K562 (cell line): Measurements from ENCODE around the gene COL15A1. TPM values are rescaled to one million over a fixed set of nuclear protein-coding genes. Genes with fewer than 3 reads are reported as not detected.
A peak's percentile ranks its signal among the peaks of the same experiment; 100 is the strongest.

Experiments used
- ATAC-seq: fragments of 200-7000 bp; cut with Tn5 transposase; 3 replicates; pipeline ENCODE4 v1.9.1; 2020; ENCODE audit warnings: moderate library complexity
- BruUV-seq: library from RNA; stranded (reverse); fragments of 400-500 nt; replicated peaks from 2 replicates; lab custom pipeline; 2021; lab: Mats Ljungman, UMichigan
- CTCF ChIA-PET: fragments of 300-600 bp; formaldehyde crosslinking; extraction: SDS; loops from one replicate; lab custom pipeline; 2021; ENCODE audit warnings: low intra/inter-chr PET ratio; lab: Yijun Ruan, JAX
- POLR2A ChIA-PET: fragments of 300-600, 350-650 bp; sonication (Branson Sonifier 250); formaldehyde crosslinking; extraction: SDS; loops from one replicate; lab custom pipeline; 2021; ENCODE audit warnings: antibody characterized with exemption, inconsistent platforms; lab: Yijun Ruan, JAX
- DNase-seq, 4 experiments: peaks; one replicate each; pipeline versions ENCODE4 v3.0.0 to v3.0.0-alpha.2; 2011 to 2018; ENCODE audit warnings: low spot score in 3 of 4, mixed read lengths in 3 of 4; ENCODE audit errors: extremely low read depth in 1 of 4
- FAIRE-seq: peaks from 2 replicates; lab custom pipeline; 2011; peaks lifted over from hg19 to GRCh38; lab: Jason Lieb, UNC
- H2AFZ ChIP-seq: 2 replicates; pipeline ENCODE4 v1.6.0; 2011; ENCODE audit warnings: low read depth, low read length, control low read depth, inconsistent platforms
- H3K27ac ChIP-seq: fragments of 200-600 bp; 3 replicates; pipeline ENCODE4 v1.8.0; 2011; ENCODE audit warnings: low read depth, mild to moderate bottlenecking, control low read depth, inconsistent platforms, low read length, moderate library complexity, mixed read lengths; ENCODE audit errors: extremely low read depth
- H3K27me3 ChIP-seq, 2 experiments: fragments of 300-600 bp in 1 of 2; 2 replicates in 1 of 2; 3 replicates in 1 of 2; pipeline versions ENCODE4 v1.6.0 to v1.8.0; 2011; ENCODE audit warnings: inconsistent platforms in 2 of 2, low read length in 2 of 2, mild to moderate bottlenecking in 1 of 2, mixed read lengths in 1 of 2, moderate library complexity in 1 of 2; ENCODE audit not compliant: control insufficient read depth in 2 of 2, insufficient read depth in 2 of 2
- H3K36me3 ChIP-seq: fragments of 300-600 bp; 3 replicates; pipeline ENCODE4 v1.8.0; 2011; ENCODE audit warnings: mild to moderate bottlenecking, low read length, inconsistent platforms; ENCODE audit not compliant: control insufficient read depth, insufficient read depth
- H3K4me1 ChIP-seq, 2 experiments: fragments of 200-600 bp in 1 of 2; replicated peaks in 1 of 2; 2 replicates in 1 of 2; 3 replicates in 1 of 2; pipeline versions ENCODE4 v1.5.1 to v1.8.0; 2011; ENCODE audit warnings: inconsistent platforms in 2 of 2, low read length in 2 of 2, mild to moderate bottlenecking in 1 of 2, mixed read lengths in 1 of 2, moderate library complexity in 1 of 2; ENCODE audit not compliant: control insufficient read depth in 2 of 2, insufficient read depth in 2 of 2
- H3K4me2 ChIP-seq: 2 replicates; pipeline ENCODE4 v1.6.1; 2011; ENCODE audit warnings: low read length, control low read depth, inconsistent platforms, mixed read lengths; ENCODE audit not compliant: insufficient read depth
- H3K4me3 ChIP-seq: fragments of 200-600 bp; sonication (generic), shearing (Covaris generic); 2 replicates; pipeline ENCODE4 v1.5.1; 2016; ENCODE audit warnings: control low read depth, inconsistent platforms
- H3K79me2 ChIP-seq: fragments of 200-600 bp; 3 replicates; pipeline ENCODE4 v1.8.0; 2011; ENCODE audit warnings: low read length, inconsistent platforms; ENCODE audit not compliant: control insufficient read depth, insufficient read depth
- H3K9ac ChIP-seq, 2 experiments: 2 replicates each; pipeline versions ENCODE4 v1.6.0 to v1.6.1; 2011; ENCODE audit warnings: low read depth in 2 of 2, low read length in 2 of 2, control low read depth in 1 of 2, inconsistent platforms in 1 of 2, mild to moderate bottlenecking in 1 of 2, mixed read lengths in 1 of 2; ENCODE audit not compliant: insufficient read depth in 1 of 2
- H3K9me1 ChIP-seq: one replicate; pipeline ENCODE4 v1.6.0; 2011; ENCODE audit warnings: inconsistent platforms, mild to moderate bottlenecking, low read length, moderate library complexity; ENCODE audit not compliant: control insufficient read depth, insufficient read depth
- H3K9me3 ChIP-seq: replicated peaks from 2 replicates; pipeline ENCODE4 v1.5.1; 2011; ENCODE audit warnings: low read depth, low read length, inconsistent platforms; ENCODE audit not compliant: control insufficient read depth, insufficient read depth
- H4K20me1 ChIP-seq: replicated peaks from 2 replicates; pipeline ENCODE4 v1.6.1; 2011; ENCODE audit warnings: low read length, inconsistent platforms, mixed read lengths; ENCODE audit not compliant: control insufficient read depth, insufficient read depth
- ASH1L ChIP-seq: fragments of 450-650 bp; IDR thresholded peaks from 2 replicates; pipeline ENCODE4 v1.6.1; 2018; ENCODE audit warnings: borderline replicate concordance, mild to moderate bottlenecking, low read depth; ENCODE audit not compliant: partially characterized antibody
- FOXK1 ChIP-seq: sonication (generic); formaldehyde crosslinking; IDR thresholded peaks from 2 replicates; pipeline ENCODE4 v1.8.0; 2022; ENCODE audit warnings: missing genetic modification reagents, mild to moderate bottlenecking, borderline replicate concordance
- HSF4 ChIP-seq: fragments of 250-450 bp; sonication (Bioruptor Pico); IDR thresholded peaks from 2 replicates; pipeline ENCODE4 v2.1.2; 2022; ENCODE audit warnings: mild to moderate bottlenecking, moderate library complexity, borderline replicate concordance
- NBN ChIP-seq: fragments of 450-650 bp; IDR thresholded peaks from 2 replicates; pipeline ENCODE4 v1.6.1; 2016; ENCODE audit warnings: low read depth, mild to moderate bottlenecking
- NFRKB ChIP-seq: fragments of 450-650 bp; IDR thresholded peaks from 2 replicates; pipeline ENCODE4 v1.6.1; 2016; ENCODE audit warnings: low read depth
- NUFIP1 ChIP-seq: fragments of 450-650 bp; IDR thresholded peaks from 2 replicates; pipeline ENCODE4 v1.6.1; 2018; ENCODE audit not compliant: partially characterized antibody
- PHTF2 ChIP-seq: fragments of 250-450 bp; sonication (Bioruptor Pico); IDR thresholded peaks from 2 replicates; pipeline ENCODE4 v1.5.0; 2021; ENCODE audit warnings: mild to moderate bottlenecking
- SIN3B ChIP-seq: fragments of 450-650 bp; IDR thresholded peaks from 2 replicates; pipeline ENCODE4 v1.6.1; 2017; ENCODE audit warnings: low read depth, mild to moderate bottlenecking, moderate library complexity
- SNAPC5 ChIP-seq: fragments of 250-450 bp; sonication (Bioruptor Pico); IDR thresholded peaks from 2 replicates; pipeline ENCODE4 v1.8.0; 2021; ENCODE audit warnings: moderate library complexity, mild to moderate bottlenecking, inconsistent platforms
- SP2 ChIP-seq: IDR thresholded peaks from 2 replicates; pipeline ENCODE4 v1.6.1; 2011; ENCODE audit warnings: mild to moderate bottlenecking, low read depth, low read length, moderate library complexity; ENCODE audit not compliant: poor library complexity, severe bottlenecking; ENCODE audit errors: extremely low read depth
- SRSF1 ChIP-seq: fragments of 200-400 bp; formaldehyde crosslinking; IDR thresholded peaks from 2 replicates; pipeline ENCODE4 v1.6.1; 2017; ENCODE audit warnings: mild to moderate bottlenecking, low read depth, low read length, moderate library complexity
- ZBTB9 ChIP-seq: fragments of 450-650 bp; formaldehyde crosslinking; IDR thresholded peaks from 2 replicates; pipeline ENCODE4 v1.4.0; 2020; ENCODE audit warnings: mild to moderate bottlenecking, moderate library complexity
- ZFPM2 ChIP-seq: fragments of 250-450 bp; sonication (Bioruptor Pico); IDR thresholded peaks from 2 replicates; pipeline ENCODE4 v1.5.1; 2022; ENCODE audit warnings: mild to moderate bottlenecking
- WGBS: fragments of 100-300 bp; shearing (Covaris generic); methylation state at CpG from one replicate; pipeline ENCODE4 v1.1.6; 2016; ENCODE audit warnings: low coverage, mixed read lengths; ENCODE audit not compliant: insufficient coverage; ENCODE audit errors: missing lambda C conversion rate; 5-methylcytosine and 5-hydroxymethylcytosine counted together
- in situ Hi-C: fragments of 300-500 bp; cut with MboI; formaldehyde crosslinking; loops from 4 replicates; pipeline ENCODE4 v1.15.0; 2018; ENCODE audit warnings: inconsistent platforms, mixed read lengths
- intact Hi-C: fragments of 100-400 bp; cut with micrococcal nuclease; formaldehyde crosslinking; loops from 2 replicates; pipeline ENCODE4 v1.14.2; 2022
- polyA plus RNA-seq, 8 experiments: library from polyadenylated mRNA; depleted of rRNA in 4 of 8; stranded (reverse) in 5 of 8; unstranded in 3 of 8; fragments of >200 nt; fragmentation: Nextera tagmentation in 2 of 8; fragmentation: Illumina TruSeq in 1 of 8; extraction: Ambion mirVana in 2 of 8; extraction: Trizol in 1 of 8; gene quantifications; 2 replicates each; pipeline versions ENCODE4 v1.2.1 to v1.2.3, GENCODE V29; 2011 to 2014; ENCODE audit warnings: inconsistent platforms in 1 of 8, missing spikeins in 1 of 8
- total RNA-seq, 7 experiments: library from RNA; depleted of rRNA in 6 of 7; stranded (reverse); fragments of >200 nt in 6 of 7; fragmentation: Illumina TruSeq in 2 of 7; extraction: Trizol in 2 of 7; gene quantifications; 2 replicates each; pipeline versions ENCODE4 v1.2.1 to v1.2.3, GENCODE V29; 2011 to 2021; ENCODE audit warnings: low replicate concordance in 1 of 7
- TF ChIP-seq, protein P1 (sequence below), 2 experiments: fragments of 450-650 bp; formaldehyde crosslinking in 1 of 2; IDR thresholded peaks; 2 replicates each; pipeline versions ENCODE4 v1.4.0 to v1.6.1; 2014 to 2020; ENCODE audit warnings: mild to moderate bottlenecking in 2 of 2, borderline replicate concordance in 1 of 2, low read depth in 1 of 2

Gene COL15A1
- total and polyA plus RNA-seq, 9 of the 15 experiments (the other 6 are each of a cell fraction or from before 2014, with no cell fraction given) = 0.46 to 5.1 (median 2.6) TPM

DNA sequence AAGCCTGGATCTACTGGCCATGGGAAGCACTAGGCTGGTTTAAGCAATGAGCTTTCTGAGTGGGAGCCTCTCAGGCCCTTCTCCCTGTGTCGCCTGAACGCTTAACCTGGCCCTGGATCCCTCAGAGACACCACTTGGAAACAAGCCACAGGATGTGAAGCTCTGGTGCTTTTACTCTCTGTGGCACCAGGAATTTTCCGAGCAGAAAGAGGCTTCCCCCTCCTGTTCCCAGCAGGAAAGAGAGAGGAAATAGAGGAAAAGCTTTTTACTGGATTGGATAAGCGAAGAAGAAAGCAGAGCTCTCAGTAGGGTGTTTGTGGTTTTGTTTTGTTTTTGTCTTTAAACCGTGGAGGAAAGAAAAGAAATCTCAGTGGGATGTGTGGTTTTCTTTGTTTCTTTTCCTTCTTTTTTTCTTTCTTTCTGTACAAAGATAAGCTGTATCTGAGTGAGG, 34.5 kb downstream of the COL15A1 start:
- in situ Hi-C loops (no loop called here), intact Hi-C loops (loop anchor here (5.0 kb wide), 1 partner anchor 61 kb away; no protein-coding TSS in a partner anchor)
- Histone ChIP-seq H3K79me2 (no peaks in the 10 kb centered on the region), H3K9ac (0 out of 4 replicates have a peak overlapping the region, but pooled peaks of 1 of the 2 experiments have one; percentile 39), H3K4me3 (no peak overlapping the region), H3K4me1 (peaks cover 17 to 18% of the 10 kb centered on the region in 2 experiments; a peak in 4 of 5 replicates), H3K27me3 (no peaks in the 10 kb centered on the region), H3K36me3 (no peaks in the 10 kb centered on the region), H4K20me1 (no peaks in the 10 kb centered on the region), H3K27ac (no peak overlapping the region), H3K9me1 (no peaks in the 10 kb centered on the region), H3K4me2 (no peak overlapping the region), H2AFZ (no peak overlapping the region), H3K9me3 (no peaks in the 10 kb centered on the region)
- FAIRE-seq (no peak), DNase-seq (no peak), ATAC-seq (no peak)
- ChIA-PET CTCF (no interaction called here), POLR2A (interaction anchor here (0.6 to 1.0 kb wide), 2 partner anchors 62 to 126 kb away, joined by 3 to 4 read pairs; partner anchors contain the start of gene TGFBR1)
- 23% methylated on average over 2 of the region's 5 CpGs for WGBS
- no TSS peak for BruUV-seq
- TF ChIP-seq NFRKB (no peak), FOXK1 (CRISPR knock-in tag) (no peak), SRSF1 (no peak), HSF4 (CRISPR knock-in tag) (no peak), NBN (no peak), PHTF2 (CRISPR knock-in tag) (no peak), SIN3B (no peak), ZFPM2 (CRISPR knock-in tag) (no peak), NUFIP1 (no peak), ZBTB9 (CRISPR knock-in tag) (no peak), SNAPC5 (CRISPR knock-in tag) (no peak), SP2 (no peak), ASH1L (no peak)
- TF ChIP-seq, protein P1, sequence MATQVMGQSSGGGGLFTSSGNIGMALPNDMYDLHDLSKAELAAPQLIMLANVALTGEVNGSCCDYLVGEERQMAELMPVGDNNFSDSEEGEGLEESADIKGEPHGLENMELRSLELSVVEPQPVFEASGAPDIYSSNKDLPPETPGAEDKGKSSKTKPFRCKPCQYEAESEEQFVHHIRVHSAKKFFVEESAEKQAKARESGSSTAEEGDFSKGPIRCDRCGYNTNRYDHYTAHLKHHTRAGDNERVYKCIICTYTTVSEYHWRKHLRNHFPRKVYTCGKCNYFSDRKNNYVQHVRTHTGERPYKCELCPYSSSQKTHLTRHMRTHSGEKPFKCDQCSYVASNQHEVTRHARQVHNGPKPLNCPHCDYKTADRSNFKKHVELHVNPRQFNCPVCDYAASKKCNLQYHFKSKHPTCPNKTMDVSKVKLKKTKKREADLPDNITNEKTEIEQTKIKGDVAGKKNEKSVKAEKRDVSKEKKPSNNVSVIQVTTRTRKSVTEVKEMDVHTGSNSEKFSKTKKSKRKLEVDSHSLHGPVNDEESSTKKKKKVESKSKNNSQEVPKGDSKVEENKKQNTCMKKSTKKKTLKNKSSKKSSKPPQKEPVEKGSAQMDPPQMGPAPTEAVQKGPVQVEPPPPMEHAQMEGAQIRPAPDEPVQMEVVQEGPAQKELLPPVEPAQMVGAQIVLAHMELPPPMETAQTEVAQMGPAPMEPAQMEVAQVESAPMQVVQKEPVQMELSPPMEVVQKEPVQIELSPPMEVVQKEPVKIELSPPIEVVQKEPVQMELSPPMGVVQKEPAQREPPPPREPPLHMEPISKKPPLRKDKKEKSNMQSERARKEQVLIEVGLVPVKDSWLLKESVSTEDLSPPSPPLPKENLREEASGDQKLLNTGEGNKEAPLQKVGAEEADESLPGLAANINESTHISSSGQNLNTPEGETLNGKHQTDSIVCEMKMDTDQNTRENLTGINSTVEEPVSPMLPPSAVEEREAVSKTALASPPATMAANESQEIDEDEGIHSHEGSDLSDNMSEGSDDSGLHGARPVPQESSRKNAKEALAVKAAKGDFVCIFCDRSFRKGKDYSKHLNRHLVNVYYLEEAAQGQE (IDR thresholded peaks at IDR 0.05; ENCODE audit: borderline replicate concordance) = no peak
- TF ChIP-seq, protein P1 (CRISPR knock-in tag; IDR thresholded peaks at IDR 0.05; ENCODE audit: low read depth) = no peak
